MCF 10A (cell line): ENCODE results near the gene GRID1. TPM values are rescaled to one million over a fixed set of nuclear protein-coding genes. Genes with fewer than 3 reads are reported as not detected.

Experiments
- BruUV-seq: library from RNA; stranded (reverse); fragments of 400-500 nt; replicated peaks from 2 replicates; lab custom pipeline; 2021; lab: Mats Ljungman, UMichigan
- CTCF ChIA-PET: fragments of 300-600 bp; sonication (Branson Sonifier 250); formaldehyde crosslinking; extraction: SDS; loops from one replicate; lab custom pipeline; 2021; ENCODE audit warnings: antibody characterized with exemption, inconsistent platforms; lab: Yijun Ruan, JAX
- POLR2A ChIA-PET: fragments of 300-600, 350-650 bp; sonication (Branson Sonifier 250); formaldehyde crosslinking; extraction: SDS; loops from one replicate; lab custom pipeline; 2020; ENCODE audit warnings: antibody characterized with exemption, inconsistent platforms; lab: Yijun Ruan, JAX
- DNase-seq: peaks from one replicate; pipeline ENCODE4 v3.0.0-alpha.2; 2018; ENCODE audit not compliant: unreplicated experiment
- H3K27ac Mint-ChIP-seq: one replicate; pipeline ENCODE4 v1.8.0; 2022; ENCODE audit warnings: mild to moderate bottlenecking, low read depth, mixed read lengths; ENCODE audit not compliant: unreplicated experiment
- H3K27me3 Mint-ChIP-seq: one replicate; pipeline ENCODE4 v1.8.0; 2022; ENCODE audit warnings: mixed read lengths; ENCODE audit not compliant: insufficient read depth, unreplicated experiment
- H3K36me3 Mint-ChIP-seq: one replicate; pipeline ENCODE4 v1.8.0; 2022; ENCODE audit warnings: mild to moderate bottlenecking, moderate library complexity, mixed read lengths; ENCODE audit not compliant: insufficient read depth, unreplicated experiment
- H3K4me1 Mint-ChIP-seq: one replicate; pipeline ENCODE4 v1.8.0; 2022; ENCODE audit warnings: mixed read lengths; ENCODE audit not compliant: insufficient read depth, unreplicated experiment
- H3K4me3 Mint-ChIP-seq: one replicate; pipeline ENCODE4 v1.8.0; 2022; ENCODE audit warnings: mild to moderate bottlenecking, moderate library complexity, mixed read lengths; ENCODE audit not compliant: unreplicated experiment
- H3K9me3 Mint-ChIP-seq: one replicate; pipeline ENCODE4 v1.8.0; 2022; ENCODE audit warnings: mixed read lengths; ENCODE audit not compliant: unreplicated experiment
- CTCF ChIP-seq: fragments of 200-600 bp; IDR thresholded peaks from one replicate; pipeline ENCODE4 v1.8.0; 2022; ENCODE audit warnings: antibody characterized with exemption, mild to moderate bottlenecking; ENCODE audit not compliant: unreplicated experiment
- intact Hi-C: fragments of 100-400 bp; cut with micrococcal nuclease; formaldehyde crosslinking; loops from 2 replicates; pipeline ENCODE4 v1.14.1; 2022
- total RNA-seq: library from RNA; stranded (reverse); gene quantifications from 2 replicates; pipeline ENCODE4 v1.2.3, GENCODE V29; 2022

GRID1 gene
- total RNA-seq, 1 experiment from 2014 or later, result not detected

- Mint-ChIP-seq H3K27ac (no peak overlapping the region), H3K36me3 (no peaks in the 10 kb centered on the region), H3K27me3 (no peaks in the 10 kb centered on the region), H3K9me3 (peaks cover 24% of the 10 kb centered on the region), H3K4me1 (no peaks in the 10 kb centered on the region), H3K4me3 (no peak overlapping the region)
- ChIA-PET CTCF (no interaction called here), POLR2A (interaction anchor here (0.6 kb wide), 1 partner anchor 1251 kb away, joined by 3 read pairs; no protein-coding TSS in a partner anchor)
- BruUV-seq, result no TSS peak
- intact Hi-C loops, result no loop called here
- DNase-seq, result no peak
- TF ChIP-seq CTCF, result no peak
These were observed 292.3 kb downstream of the GRID1 start for GRCh38 chr10:86074294-86074693.

GRCh38 chr10:86073199-86073977 is 293.2 kb downstream of the GRID1 start:
- no TSS peak for BruUV-seq
- no peak for TF ChIP-seq CTCF
- peaks cover 24% of the 10 kb centered on the region for H3K9me3 Mint-ChIP-seq
- H3K4me3 Mint-ChIP-seq, result no peak overlapping the region
- H3K27me3 Mint-ChIP-seq, result no peaks in the 10 kb centered on the region
- intact Hi-C loops, result no loop called here
- no peak for DNase-seq
- no peaks in the 10 kb centered on the region for H3K4me1 Mint-ChIP-seq
- ChIA-PET CTCF (no interaction called here), POLR2A (interaction anchor here (0.6 kb wide), 1 partner anchor 1250 kb away, joined by 3 read pairs; no protein-coding TSS in a partner anchor)
- H3K36me3 Mint-ChIP-seq, result no peaks in the 10 kb centered on the region
- no peak overlapping the region for H3K27ac Mint-ChIP-seq

DNA sequence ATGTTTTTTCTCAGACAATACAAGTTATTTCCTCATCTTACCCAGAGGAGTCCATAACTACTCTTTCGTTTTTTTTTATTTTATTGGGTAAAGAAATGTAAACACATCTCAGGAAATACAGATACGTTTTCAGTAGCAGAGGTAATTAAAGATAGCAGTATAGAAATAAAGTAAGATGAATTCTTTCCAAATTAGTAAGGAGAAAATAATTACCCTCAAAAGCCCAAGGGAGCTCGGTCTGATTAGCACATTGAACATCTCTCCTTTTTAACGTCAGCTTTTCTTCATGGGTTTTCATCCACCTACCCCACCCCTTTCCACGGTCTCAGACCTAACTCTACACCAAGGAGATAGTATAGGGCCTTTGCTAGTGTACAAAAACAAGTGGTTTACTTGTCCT is 294.2 kb downstream of the GRID1 start:
- Mint-ChIP-seq H3K27me3 (no peaks in the 10 kb centered on the region), H3K4me1 (no peaks in the 10 kb centered on the region), H3K27ac (no peak overlapping the region), H3K4me3 (no peak overlapping the region), H3K9me3 (peaks cover 24% of the 10 kb centered on the region), H3K36me3 (no peaks in the 10 kb centered on the region)
- intact Hi-C loops, result no loop called here
- CTCF ChIA-PET, result interaction anchor here (0.5 to 1.2 kb wide), 2 partner anchors 38 to 288 kb away, joined by 3 to 5 read pairs; no protein-coding TSS in a partner anchor
- no peak for DNase-seq
- no peak for TF ChIP-seq CTCF
- POLR2A ChIA-PET, result no interaction called here
- no TSS peak for BruUV-seq

DNA sequence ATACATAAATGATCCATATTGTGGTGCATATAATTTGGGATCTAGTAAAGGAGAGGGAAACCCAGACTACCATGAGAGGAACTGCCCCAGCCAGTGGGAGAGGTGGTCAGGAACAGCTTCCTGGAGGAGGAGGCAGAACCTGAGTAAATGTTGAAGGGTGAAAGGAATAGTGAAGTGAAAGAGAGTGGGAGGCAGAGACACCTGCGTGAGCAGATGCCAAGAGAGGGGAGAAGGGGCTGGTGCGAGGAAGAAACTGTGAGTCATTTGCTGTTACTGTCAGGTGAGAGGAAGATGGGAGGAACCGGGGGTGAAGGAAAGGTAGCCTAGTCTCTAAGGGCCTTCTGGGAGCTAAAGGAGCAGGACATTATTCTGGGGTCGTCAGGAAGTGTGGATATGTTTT is 294.8 kb downstream of the GRID1 start:
- Mint-ChIP-seq H3K27me3 (no peaks in the 10 kb centered on the region), H3K9me3 (peaks cover 24% of the 10 kb centered on the region), H3K4me1 (no peaks in the 10 kb centered on the region), H3K4me3 (no peak overlapping the region), H3K36me3 (no peaks in the 10 kb centered on the region), H3K27ac (no peak overlapping the region)
- intact Hi-C loops, result no loop called here
- CTCF ChIA-PET, result interaction anchor here (1.2 kb wide), 1 partner anchor 289 kb away, joined by 5 read pairs; no protein-coding TSS in a partner anchor
- no peak for TF ChIP-seq CTCF
- POLR2A ChIA-PET, result no interaction called here
- no peak for DNase-seq
- no TSS peak for BruUV-seq
